GM12878 (cell line): Measurements from ENCODE around the gene PRRT1. TPM values are rescaled to one million over a fixed set of nuclear protein-coding genes. Genes with fewer than 3 reads are reported as not detected.

Experiments
- CHD2 ChIP-seq: IDR thresholded peaks from 2 replicates; pipeline ENCODE4 v1.6.1; 2011; ENCODE audit warnings: low read depth, low read length, improper control_type of control experiment, borderline replicate concordance
- CTCF ChIP-seq, 3 experiments: IDR thresholded peaks in 2 of 3; conservative IDR thresholded peaks in 1 of 3; 2 replicates each; pipeline ENCODE4 v1.5.1; 2011; ENCODE audit warnings: low read depth in 3 of 3, low read length in 3 of 3, mild to moderate bottlenecking in 3 of 3, control low read depth in 2 of 3, moderate library complexity in 2 of 3, inconsistent platforms in 1 of 3, mixed read lengths in 1 of 3; ENCODE audit not compliant: control insufficient read depth in 2 of 3, insufficient read depth in 1 of 3; ENCODE audit errors: extremely low read depth in 1 of 3
- EGR1 ChIP-seq, 2 experiments: IDR thresholded peaks; 1 replicate in 1 of 2; 2 replicates in 1 of 2; pipeline ENCODE4 v1.6.1; 2011 to 2012; ENCODE audit warnings: low read depth in 2 of 2, low read length in 2 of 2, borderline replicate concordance in 1 of 2, mild to moderate bottlenecking in 1 of 2, moderate library complexity in 1 of 2
- PAX5 ChIP-seq: IDR thresholded peaks from 2 replicates; pipeline ENCODE4 v1.6.1; 2011; ENCODE audit warnings: low read depth, low read length, borderline replicate concordance
- TARDBP ChIP-seq: IDR thresholded peaks from 2 replicates; pipeline ENCODE4 v1.6.1; 2016; ENCODE audit warnings: borderline replicate concordance
- ZNF687 ChIP-seq: fragments of 450-650 bp; IDR thresholded peaks from 2 replicates; pipeline ENCODE4 v1.6.1; 2017; ENCODE audit warnings: mild to moderate bottlenecking, moderate library complexity
- polyA plus RNA-seq, 11 experiments: library from polyadenylated mRNA; depleted of rRNA in 4 of 11; unstranded in 6 of 11; stranded (reverse) in 5 of 11; fragments of >200 nt; fragmentation: Nextera tagmentation in 4 of 11; fragmentation: Illumina TruSeq in 1 of 11; extraction: Ambion mirVana in 4 of 11; extraction: Trizol in 1 of 11; gene quantifications; 1 replicate in 1 of 11; 2 replicates in 10 of 11; pipeline versions ENCODE4 v1.2.1 to v1.2.3, GENCODE V29; 2011 to 2016; ENCODE audit warnings: inconsistent platforms in 2 of 11, missing spikeins in 2 of 11, low read depth in 1 of 11
- total RNA-seq, 4 experiments: library from RNA; depleted of rRNA in 3 of 4; stranded (reverse); fragments of >200 nt in 3 of 4; fragmentation: Illumina TruSeq in 1 of 4; extraction: Trizol in 1 of 4; gene quantifications; 2 replicates each; pipeline versions ENCODE4 v1.2.1 to v1.2.3, GENCODE V29; 2013 to 2021

Gene PRRT1
- total and polyA plus RNA-seq, 10 of the 15 experiments (the other 5 are each of a cell fraction or from before 2014, with no cell fraction given) = 0.04 to 0.15 (median 0.10) TPM; not detected in 6

- TF ChIP-seq EGR1 (IDR thresholded peaks at IDR 0.05; ENCODE audit: borderline replicate concordance in 1 of 2, low read depth in 2 of 2, low read length in 2 of 2) (no peak), ZNF687 (no peak), CTCF (IDR thresholded peaks at IDR 0.05 in 2 of 3, conservative IDR thresholded peaks at IDR 0.05 in 1 of 3; ENCODE audit: control insufficient read depth in 2 of 3, extremely low read depth in 1 of 3, insufficient read depth in 1 of 3, low read depth in 3 of 3, low read length in 3 of 3) (no peak), TARDBP (no peak), CHD2 (no peak), PAX5 (no peak)
These were observed 43.6 kb downstream of the PRRT1 start (continued) for GRCh38 chr6:32108094-32108627.
